Fibroblast of skin of right quadriceps (primary cell): ENCODE data around the gene PEBP1.

ENCODE experiments used
- DNase-seq: peaks from one replicate; pipeline ENCODE4 v3.0.0-alpha.2; 2013

The PEBP1 gene

GRCh38 chr12:118137148-118137678, 1.3 kb downstream of the PEBP1 start:
- DNase-seq, result no peak

DNA sequence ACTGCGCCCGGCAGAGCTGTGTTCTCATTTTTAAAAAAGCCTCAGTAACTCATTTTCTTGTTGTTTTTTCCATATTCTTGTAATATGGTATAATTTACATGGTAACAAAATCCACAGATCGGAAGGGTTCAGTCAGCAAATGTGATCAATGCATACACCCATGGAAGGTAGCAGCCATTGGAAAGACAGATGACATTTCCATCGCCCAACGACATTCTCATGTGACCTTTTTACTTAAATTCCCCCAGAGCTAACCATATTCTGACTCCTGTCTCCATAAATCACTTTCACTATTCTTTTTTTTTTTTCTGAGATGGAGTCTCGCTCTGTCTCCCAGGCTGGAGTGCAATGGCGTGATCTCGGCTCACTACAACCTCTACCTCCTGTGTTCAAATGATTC, 4.9 kb downstream of the PEBP1 start:
- no peak for DNase-seq

- no peak for DNase-seq
These were observed 8.6 kb downstream of the PEBP1 start for GRCh38 chr12:118144499-118144898.

GRCh38 chr12:118145113-118145797, 9.3 kb downstream of the PEBP1 start:
- no peak for DNase-seq

DNA sequence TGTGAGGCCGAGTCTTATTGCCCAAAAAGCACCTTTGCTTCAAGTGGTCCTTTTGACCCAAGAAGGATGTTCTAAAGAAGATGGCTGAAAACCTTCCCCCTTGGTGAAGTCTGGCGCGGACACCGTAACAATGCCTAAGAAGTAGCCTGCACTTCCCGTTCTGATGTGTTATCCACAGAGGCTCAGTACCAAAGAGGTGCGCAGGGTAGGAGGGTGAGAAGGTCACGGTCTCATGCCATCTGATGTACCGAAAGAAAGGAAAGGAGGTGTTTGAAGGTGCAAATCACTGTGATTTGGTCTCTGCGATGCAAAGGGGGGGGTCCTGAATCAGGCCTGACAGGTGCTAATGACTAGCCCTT, 9.9 kb downstream of the PEBP1 start:
- DNase-seq, result no peak

GRCh38 chr12:118148287-118148686, 12.4 kb downstream of the PEBP1 start:
- DNase-seq, result no peak

- no peak for DNase-seq
These were observed 14.7 kb downstream of the PEBP1 start for GRCh38 chr12:118150625-118151024.

- no peak for DNase-seq
These were observed 15.8 kb downstream of the PEBP1 start for GRCh38 chr12:118151755-118152154.

DNA sequence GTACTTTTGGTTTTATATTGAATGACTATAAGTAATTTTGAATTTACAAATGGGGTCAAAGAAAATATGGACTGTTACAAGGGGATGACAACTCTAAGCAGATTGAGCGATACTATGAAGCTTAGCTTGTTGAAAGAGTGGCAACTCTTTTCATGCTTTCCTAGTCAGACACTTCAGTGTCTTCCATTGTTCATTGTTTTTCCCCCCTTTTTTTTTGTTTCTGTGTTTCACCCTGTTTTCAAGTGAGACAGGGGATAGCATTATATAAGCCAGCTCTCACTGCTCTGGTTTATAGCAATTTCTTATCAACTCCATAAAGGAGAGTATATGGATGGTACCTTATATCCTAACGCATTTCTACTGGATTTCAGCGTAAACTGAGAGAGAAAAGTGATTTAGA, 24.6 kb downstream of the PEBP1 start:
- DNase-seq, result no peak

GRCh38 chr12:118164798-118165486, 29.0 kb downstream of the PEBP1 start:
- peak; percentile 20 for DNase-seq

DNA sequence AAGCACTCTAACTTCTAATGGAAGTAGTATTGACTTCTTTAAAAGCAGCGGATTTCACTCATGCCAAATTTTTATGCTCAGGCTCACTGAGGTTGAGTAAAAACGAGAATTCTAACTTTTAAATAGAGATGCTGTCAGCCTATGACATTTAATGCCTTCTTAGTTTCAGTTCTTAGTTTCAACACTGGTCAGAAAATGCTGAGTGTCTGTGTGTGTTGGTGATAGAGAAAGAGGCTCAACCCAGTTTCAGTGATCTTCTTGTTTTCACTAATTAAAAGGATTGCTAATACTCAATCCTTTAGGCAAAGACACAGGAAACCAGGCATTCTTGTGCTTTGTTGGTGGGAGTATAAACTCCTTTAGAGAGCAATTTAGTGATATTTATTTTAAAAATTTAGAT, 31.0 kb downstream of the PEBP1 start:
- DNase-seq, result no peak

GRCh38 chr12:118175823-118176447, 40.0 kb downstream of the PEBP1 start:
- no peak for DNase-seq

DNA sequence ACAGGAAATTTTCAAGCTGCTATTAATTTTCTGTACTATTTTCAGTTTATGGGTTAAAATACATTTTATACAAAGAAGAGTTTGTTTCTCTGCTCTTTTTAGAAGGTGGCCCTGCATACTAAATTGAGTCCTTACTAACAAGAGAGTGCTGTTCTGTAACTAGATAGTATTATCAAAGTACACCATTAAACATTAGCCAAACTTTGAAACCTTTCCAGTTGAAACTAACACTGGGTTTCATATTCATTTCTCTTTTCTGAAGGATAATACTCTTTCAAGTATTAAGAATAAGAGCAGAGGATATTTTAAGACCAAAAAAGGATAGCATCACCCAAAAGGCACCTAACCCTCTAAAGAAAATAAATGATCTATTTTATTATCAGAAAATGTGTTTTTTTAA, 47.2 kb downstream of the PEBP1 start:
- no peak for DNase-seq

- DNase-seq, result no peak
These were observed 47.8 kb downstream of the PEBP1 start for GRCh38 chr12:118183711-118184110.

GRCh38 chr12:118185602-118186397, 49.9 kb downstream of the PEBP1 start:
- DNase-seq, result no peak

GRCh38 chr12:118187751-118188435, 52.0 kb downstream of the PEBP1 start:
- DNase-seq, result no peak

- DNase-seq, result peak; percentile 57
These were observed 52.9 kb downstream of the PEBP1 start for GRCh38 chr12:118188690-118189371.

DNA sequence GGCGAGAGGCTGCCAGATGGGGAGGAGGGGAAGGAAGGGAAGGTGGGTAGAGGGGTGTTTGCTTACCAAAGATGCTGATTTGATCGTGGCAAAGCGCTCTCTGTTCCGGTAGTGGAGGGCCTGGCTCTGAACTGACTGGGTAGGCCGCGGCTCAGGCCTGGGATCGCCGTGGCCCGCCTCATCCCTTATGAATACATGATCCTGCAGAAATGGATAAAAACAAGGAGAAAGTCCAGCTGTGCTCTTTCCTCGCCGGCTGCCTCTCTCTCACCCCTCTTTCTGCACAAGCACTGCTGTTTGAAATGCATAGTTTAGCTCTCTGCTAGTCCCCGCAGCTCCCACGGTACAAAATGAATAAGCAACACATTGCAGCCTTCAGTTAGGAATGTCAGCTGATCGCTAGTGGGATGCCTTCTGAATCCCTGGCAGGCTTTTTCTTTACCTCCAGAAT, 53.8 kb downstream of the PEBP1 start:
- peak; percentile 50 for DNase-seq

GRCh38 chr12:118190266-118190665, 54.3 kb downstream of the PEBP1 start:
- peak; percentile 40 for DNase-seq

GRCh38 chr12:118193477-118193876, 57.6 kb downstream of the PEBP1 start:
- no peak for DNase-seq

- no peak for DNase-seq
These were observed 58.0 kb downstream of the PEBP1 start for GRCh38 chr12:118193958-118194357.
